Smooth muscle cell (in vitro differentiated cells): ENCODE results near the gene CPED1. TPM values are rescaled to one million over a fixed set of nuclear protein-coding genes. Genes with fewer than 3 reads are reported as not detected.

Source experiments
- DNase-seq: peaks from one replicate; lab custom pipeline; 2025; ENCODE audit not compliant: unreplicated experiment; lab: John Stamatoyannopoulos, UW
- H2AFZ ChIP-seq: fragments of 200-600 bp; sonication (generic); 2 replicates; pipeline ENCODE4 v1.6.0; 2016; ENCODE audit warnings: antibody characterized with exemption, low read depth, mild to moderate bottlenecking
- H3F3A ChIP-seq: fragments of 200-600 bp; sonication (generic); 2 replicates; pipeline ENCODE4 v1.6.0; 2017; ENCODE audit warnings: antibody characterized with exemption, low read depth
- H3K27ac ChIP-seq: fragments of 200-600 bp; sonication (generic); 2 replicates; pipeline ENCODE4 v1.5.1; 2016; ENCODE audit warnings: low read depth, mild to moderate bottlenecking
- H3K27me3 ChIP-seq: fragments of 200-600 bp; sonication (generic); 2 replicates; pipeline ENCODE4 v1.6.1; 2016; ENCODE audit warnings: low read depth, mild to moderate bottlenecking
- H3K36me3 ChIP-seq: fragments of 200-600 bp; sonication (generic); 2 replicates; pipeline ENCODE4 v1.5.1; 2016; ENCODE audit warnings: low read depth
- H3K4me1 ChIP-seq: fragments of 200-600 bp; sonication (generic); 2 replicates; pipeline ENCODE4 v1.5.1; 2016; ENCODE audit warnings: low read depth
- H3K4me2 ChIP-seq: fragments of 200-600 bp; sonication (generic); 2 replicates; pipeline ENCODE4 v1.6.0; 2016; ENCODE audit warnings: mild to moderate bottlenecking
- H3K4me3 ChIP-seq: fragments of 200-600 bp; sonication (generic); 2 replicates; pipeline ENCODE4 v1.5.1; 2016; ENCODE audit warnings: mild to moderate bottlenecking
- H3K79me2 ChIP-seq: fragments of 200-600 bp; sonication (generic); 2 replicates; pipeline ENCODE4 v1.6.0; 2016; ENCODE audit warnings: low read depth, mild to moderate bottlenecking
- H3K9ac ChIP-seq: fragments of 200-600 bp; sonication (generic); 2 replicates; pipeline ENCODE4 v1.6.0; 2016; ENCODE audit warnings: low read depth
- H3K9me3 ChIP-seq: fragments of 200-600 bp; sonication (generic); replicated peaks from 2 replicates; pipeline ENCODE4 v1.5.1; 2016; ENCODE audit warnings: low read depth
- H4K20me1 ChIP-seq: fragments of 200-600 bp; sonication (generic); 2 replicates; pipeline ENCODE4 v1.6.0; 2016; ENCODE audit warnings: low read depth
- whole genome bisulfite sequencing: methylation state at CpG from one replicate; pipeline ENCODE4 v1.1.7; 2016; ENCODE audit warnings: low lambda C conversion rate; 5-methylcytosine and 5-hydroxymethylcytosine counted together
- polyA plus RNA-seq: library from polyadenylated mRNA; unstranded; fragments of >200 nt; fragmentation: Nextera tagmentation; extraction: Ambion mirVana; gene quantifications from 2 replicates; pipeline ENCODE4 v1.2.1, GENCODE V29; 2016
- total RNA-seq: library from RNA; depleted of rRNA; stranded (reverse); fragments of >200 nt; gene quantifications from 2 replicates; pipeline ENCODE4 v1.2.3, GENCODE V29; 2014
- TF ChIP-seq, protein P1 (sequence below): fragments of 200-600 bp; sonication (generic); IDR thresholded peaks from 2 replicates; pipeline ENCODE4 v1.5.1; 2017; ENCODE audit warnings: borderline replicate concordance, mild to moderate bottlenecking, antibody characterized with exemption; ENCODE audit not compliant: insufficient read depth, poor library complexity, severe bottlenecking

The CPED1 gene
- total and polyA plus RNA-seq, 2 experiments from 2014 or later = 9.5 to 12.9 TPM

- TF ChIP-seq, protein P1, sequence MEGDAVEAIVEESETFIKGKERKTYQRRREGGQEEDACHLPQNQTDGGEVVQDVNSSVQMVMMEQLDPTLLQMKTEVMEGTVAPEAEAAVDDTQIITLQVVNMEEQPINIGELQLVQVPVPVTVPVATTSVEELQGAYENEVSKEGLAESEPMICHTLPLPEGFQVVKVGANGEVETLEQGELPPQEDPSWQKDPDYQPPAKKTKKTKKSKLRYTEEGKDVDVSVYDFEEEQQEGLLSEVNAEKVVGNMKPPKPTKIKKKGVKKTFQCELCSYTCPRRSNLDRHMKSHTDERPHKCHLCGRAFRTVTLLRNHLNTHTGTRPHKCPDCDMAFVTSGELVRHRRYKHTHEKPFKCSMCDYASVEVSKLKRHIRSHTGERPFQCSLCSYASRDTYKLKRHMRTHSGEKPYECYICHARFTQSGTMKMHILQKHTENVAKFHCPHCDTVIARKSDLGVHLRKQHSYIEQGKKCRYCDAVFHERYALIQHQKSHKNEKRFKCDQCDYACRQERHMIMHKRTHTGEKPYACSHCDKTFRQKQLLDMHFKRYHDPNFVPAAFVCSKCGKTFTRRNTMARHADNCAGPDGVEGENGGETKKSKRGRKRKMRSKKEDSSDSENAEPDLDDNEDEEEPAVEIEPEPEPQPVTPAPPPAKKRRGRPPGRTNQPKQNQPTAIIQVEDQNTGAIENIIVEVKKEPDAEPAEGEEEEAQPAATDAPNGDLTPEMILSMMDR = no peak
- Histone ChIP-seq H3K9me3 (no peaks in the 10 kb centered on the region), H3K27ac (no peak overlapping the region), H3K9ac (no peak overlapping the region), H3K79me2 (no peaks in the 10 kb centered on the region), H3K4me1 (no peaks in the 10 kb centered on the region), H3K36me3 (no peaks in the 10 kb centered on the region), H3F3A (no peaks in the 10 kb centered on the region), H2AFZ (no peak overlapping the region), H3K4me3 (no peak overlapping the region), H3K4me2 (no peak overlapping the region), H3K27me3 (no peaks in the 10 kb centered on the region), H4K20me1 (no peaks in the 10 kb centered on the region)
- no peak for DNase-seq
- 91% methylated on average over 2 of the region's 2 CpGs for WGBS
Observed at GRCh38 chr7:121202125-121202524, 213.6 kb downstream of the CPED1 start.

DNA sequence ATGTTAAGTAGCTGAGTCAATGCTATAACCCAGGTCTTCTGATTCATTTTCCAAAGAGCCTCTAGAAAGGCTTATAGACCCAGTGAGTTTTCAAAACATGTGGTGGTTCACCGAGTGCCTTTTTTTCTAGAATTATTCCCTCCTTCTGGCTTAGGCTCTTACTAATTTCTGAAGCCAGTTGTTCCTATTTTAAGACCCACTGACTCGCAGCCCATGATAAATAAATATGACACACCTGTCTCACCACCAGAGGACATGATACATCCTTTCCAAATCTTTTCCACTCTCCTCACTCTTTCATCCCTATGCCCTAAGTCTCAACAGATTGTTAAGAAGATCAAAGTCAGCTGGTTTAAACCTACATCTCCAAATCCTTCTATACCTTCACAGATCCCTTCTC, 214.3 kb downstream of the CPED1 start:
- Histone ChIP-seq H3K4me1 (no peaks in the 10 kb centered on the region), H3K9me3 (no peaks in the 10 kb centered on the region), H3K79me2 (no peaks in the 10 kb centered on the region), H3K27me3 (no peaks in the 10 kb centered on the region), H3F3A (no peaks in the 10 kb centered on the region), H3K36me3 (no peaks in the 10 kb centered on the region), H3K4me3 (no peak overlapping the region), H3K27ac (no peak overlapping the region), H2AFZ (no peak overlapping the region), H4K20me1 (no peaks in the 10 kb centered on the region), H3K9ac (no peak overlapping the region), H3K4me2 (no peak overlapping the region)
- no peak for DNase-seq
- TF ChIP-seq, protein P1 = no peak
- 89% methylated on average over 2 of the region's 2 CpGs for WGBS

DNA sequence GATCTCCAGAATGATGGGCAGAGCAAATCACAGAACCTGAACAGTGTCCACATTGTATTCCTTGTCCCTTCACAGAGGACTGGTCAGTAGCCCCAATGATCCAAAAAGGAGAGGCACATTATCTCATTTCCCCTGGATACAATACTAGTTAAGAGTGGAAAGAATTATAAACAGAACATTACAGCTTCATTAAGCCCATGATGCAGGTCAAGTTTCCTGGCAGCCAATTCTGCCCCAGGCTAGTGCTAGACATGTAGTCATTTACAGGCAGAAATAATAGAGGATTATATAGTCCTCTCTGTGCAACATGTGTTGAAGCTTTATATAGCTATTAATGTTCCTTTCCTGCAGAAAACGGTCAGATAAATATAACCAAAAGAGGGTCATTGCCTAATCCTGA, 216.0 kb downstream of the CPED1 start:
- Histone ChIP-seq H3K27ac (no peak overlapping the region), H3K4me2 (no peak overlapping the region), H3K9me3 (no peaks in the 10 kb centered on the region), H3K27me3 (no peaks in the 10 kb centered on the region), H3K4me3 (no peak overlapping the region), H2AFZ (no peak overlapping the region), H3K79me2 (no peaks in the 10 kb centered on the region), H3F3A (no peaks in the 10 kb centered on the region), H3K9ac (no peak overlapping the region), H3K36me3 (no peaks in the 10 kb centered on the region), H4K20me1 (no peaks in the 10 kb centered on the region), H3K4me1 (no peaks in the 10 kb centered on the region)
- 73% methylated on average over 1 of the region's 1 CpG for WGBS
- TF ChIP-seq, protein P1 = no peak
- DNase-seq = no peak

DNA sequence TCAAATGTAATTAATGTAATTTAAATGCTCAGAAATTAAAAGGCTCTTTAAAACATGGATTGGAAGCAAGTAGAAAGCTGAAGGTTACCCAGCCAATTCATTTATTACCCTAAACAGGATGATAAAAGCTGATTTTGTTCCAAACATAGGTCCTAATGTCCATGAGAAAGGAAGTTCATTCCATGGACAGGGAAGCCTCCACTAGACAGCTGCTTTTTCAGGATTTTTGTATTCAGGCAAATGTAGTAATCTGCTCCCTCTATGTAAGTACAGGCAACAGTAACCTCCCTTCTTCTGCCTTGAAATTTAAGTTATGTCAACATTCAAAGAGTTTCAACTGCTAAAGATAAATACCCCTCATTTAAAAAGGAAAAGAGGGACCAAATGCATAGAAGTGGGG, 217.3 kb downstream of the CPED1 start:
- Histone ChIP-seq H3K4me3 (no peak overlapping the region), H3K9me3 (no peaks in the 10 kb centered on the region), H3K9ac (no peak overlapping the region), H3K36me3 (no peaks in the 10 kb centered on the region), H3K4me2 (no peak overlapping the region), H3K79me2 (no peaks in the 10 kb centered on the region), H3K4me1 (no peaks in the 10 kb centered on the region), H3F3A (no peaks in the 10 kb centered on the region), H2AFZ (no peak overlapping the region), H4K20me1 (no peaks in the 10 kb centered on the region), H3K27me3 (no peaks in the 10 kb centered on the region), H3K27ac (no peak overlapping the region)
- no peak for DNase-seq
- TF ChIP-seq, protein P1 = no peak
